AG09319 (cell line): ENCODE measurements around the gene PBXIP1.
"Not testable (repeated sequence)": the region's sequence is repeated elsewhere in the genome, so short reads cannot be mapped to it uniquely, and the experiment has no call there.

Experiments
- DNase-seq: peaks from one replicate; pipeline ENCODE4 v3.0.0-alpha.2; 2010; ENCODE audit warnings: low read depth; ENCODE audit errors: extremely low read depth
- CTCF ChIP-seq: IDR thresholded peaks from 2 replicates; pipeline ENCODE4 v1.5.1; 2011; ENCODE audit warnings: low read depth, mild to moderate bottlenecking, inconsistent platforms, low read length, moderate library complexity

PBXIP1 gene

GRCh38 chr1:154998818-154999570 lies 43.1 kb upstream of the PBXIP1 start:
- DNase-seq, result no peak

GRCh38 chr1:154998201-154998780 lies 42.4 kb upstream of the PBXIP1 start:
- TF ChIP-seq CTCF, result no peak
- no peak for DNase-seq

More at GRCh38 chr1:154998818-154999570, 43.1 kb upstream of the PBXIP1 start:
- no peak; the same call in none of the 2 replicates for TF ChIP-seq CTCF

GRCh38 chr1:154996966-154997701 lies 41.2 kb upstream of the PBXIP1 start:
- TF ChIP-seq CTCF, result no peak
- DNase-seq, result no peak

- DNase-seq, result not testable (repeated sequence)
- TF ChIP-seq CTCF, result peak; percentile 61
Observed at GRCh38 chr1:154995301-154995983, 39.5 kb upstream of the PBXIP1 start.

GRCh38 chr1:154994591-154994990 lies 38.7 kb upstream of the PBXIP1 start:
- no peak for DNase-seq
- no peak for TF ChIP-seq CTCF

- TF ChIP-seq CTCF, result no peak
- no peak for DNase-seq
Observed at GRCh38 chr1:154994269-154994587, 38.3 kb upstream of the PBXIP1 start.
